A549 (cell line): ENCODE results near the gene PKD2. TPM values are rescaled to one million over a fixed set of nuclear protein-coding genes. Genes with fewer than 3 reads are reported as not detected.

Experiments
- ATAC-seq, 2 experiments: fragments of 200-7000 bp in 1 of 2; fragments of >200 bp in 1 of 2; cut with Nextera tagmentation in 1 of 2; cut with Tn5 transposase in 1 of 2; 3 replicates each; pipeline versions ENCODE4 v1.8.0 to v1.9.1; 2018 to 2020; ENCODE audit warnings: mild to moderate bottlenecking in 1 of 2, moderate library complexity in 1 of 2
- CTCF ChIA-PET: fragments of 300-600 bp; sonication (Branson Sonifier 250); formaldehyde crosslinking; extraction: SDS; loops from one replicate; lab custom pipeline; 2021; ENCODE audit warnings: antibody characterized with exemption, inconsistent platforms; lab: Yijun Ruan, JAX
- POLR2A ChIA-PET: fragments of 350-600 bp; formaldehyde crosslinking; extraction: SDS; loops from one replicate; lab custom pipeline; 2021; ENCODE audit warnings: antibody characterized with exemption, inconsistent platforms; lab: Yijun Ruan, JAX
- DNase-seq, 2 experiments: peaks; one replicate each; pipeline versions ENCODE4 v3.0.0 to v3.0.0-alpha.2; 2011 to 2016; ENCODE audit warnings: low read depth in 1 of 2, low spot score in 1 of 2
- FAIRE-seq: peaks from 2 replicates; lab custom pipeline; 2011; peaks lifted over from hg19 to GRCh38; lab: Jason Lieb, UNC
- H3K27ac ChIP-seq, 2 experiments: fragments of >200 bp; sonication (Bioruptor Twin); formaldehyde crosslinking; 3 replicates each; pipeline ENCODE4 v1.5.1; 2016 to 2017
- H3K4me1 ChIP-seq: fragments of >200 bp; sonication (Bioruptor Twin); formaldehyde crosslinking; 3 replicates; pipeline ENCODE4 v1.6.1; 2016
- H3K4me2 ChIP-seq: fragments of >200 bp; sonication (Bioruptor Twin); formaldehyde crosslinking; 3 replicates; pipeline ENCODE4 v1.6.1; 2016
- H3K4me3 ChIP-seq: fragments of >200 bp; sonication (Bioruptor Twin); formaldehyde crosslinking; 3 replicates; pipeline ENCODE4 v1.5.1; 2016
- H3K9me3 ChIP-seq: fragments of >200 bp; sonication (Bioruptor Twin); formaldehyde crosslinking; 3 replicates; pipeline ENCODE4 v1.6.1; 2016
- CBX2 ChIP-seq: fragments of 200-600 bp; sonication (generic); IDR thresholded peaks from 2 replicates; pipeline ENCODE4 v1.6.1; 2016; ENCODE audit warnings: low read depth, mild to moderate bottlenecking, borderline replicate concordance
- CHD2 ChIP-seq: fragments of 150-350 bp; IDR thresholded peaks from 2 replicates; pipeline ENCODE4 v1.6.1; 2014; ENCODE audit warnings: low read length; ENCODE audit not compliant: partially characterized antibody
- CHD4 ChIP-seq: fragments of 200-600 bp; sonication (generic); IDR thresholded peaks from 2 replicates; pipeline ENCODE4 v1.6.1; 2016; ENCODE audit warnings: antibody characterized with exemption, mild to moderate bottlenecking, borderline replicate concordance
- CTCF ChIP-seq: fragments of >200 bp; sonication (Bioruptor Twin); formaldehyde crosslinking; IDR thresholded peaks from 3 replicates; pipeline ENCODE4 v1.5.1; 2016
- EHF ChIP-seq: fragments of 250-450 bp; sonication (Bioruptor Pico); IDR thresholded peaks from 2 replicates; pipeline ENCODE4 v1.5.0; 2020; ENCODE audit warnings: mild to moderate bottlenecking
- EP300 ChIP-seq, 2 experiments: fragments of >200 bp; sonication (Bioruptor Twin); formaldehyde crosslinking; IDR thresholded peaks; 2 replicates in 1 of 2; 3 replicates in 1 of 2; pipeline ENCODE4 v1.6.1; 2016 to 2017
- ESRRA ChIP-seq: fragments of 150-350 bp; IDR thresholded peaks from 2 replicates; pipeline ENCODE4 v1.6.1; 2014; ENCODE audit warnings: mild to moderate bottlenecking, low read length, borderline replicate concordance
- FOXS1 ChIP-seq: fragments of 250-450 bp; sonication (Bioruptor Pico); IDR thresholded peaks from 2 replicates; pipeline ENCODE4 v1.5.0; 2020; ENCODE audit warnings: mild to moderate bottlenecking, moderate library complexity
- GATA3 ChIP-seq: IDR thresholded peaks from 2 replicates; pipeline ENCODE4 v1.6.1; 2012; ENCODE audit warnings: borderline replicate concordance
- HEYL ChIP-seq: fragments of 250-450 bp; sonication (Bioruptor Pico); IDR thresholded peaks from 2 replicates; pipeline ENCODE4 v1.8.0; 2021; ENCODE audit warnings: mild to moderate bottlenecking, moderate library complexity
- MAFK ChIP-seq: fragments of 450-650 bp; IDR thresholded peaks from 2 replicates; pipeline ENCODE4 v1.6.1; 2014; ENCODE audit not compliant: partially characterized antibody
- NFE2L2 ChIP-seq: fragments of 150-350 bp; conservative IDR thresholded peaks from 2 replicates; pipeline ENCODE4 v1.6.1; 2014; ENCODE audit warnings: low read length
- NR3C1 ChIP-seq: fragments of >200 bp; sonication (Bioruptor Twin); formaldehyde crosslinking; IDR thresholded peaks from 3 replicates; pipeline ENCODE4 v1.6.1; 2017
- PHF8 ChIP-seq: fragments of 200-600 bp; sonication (generic); IDR thresholded peaks from 2 replicates; pipeline ENCODE4 v1.6.1; 2016; ENCODE audit warnings: low read depth, mild to moderate bottlenecking, antibody characterized with exemption, moderate library complexity, borderline replicate concordance
- RAD21 ChIP-seq, 2 experiments: fragments of >200 bp in 1 of 2; sonication (Bioruptor Twin) in 1 of 2; formaldehyde crosslinking in 1 of 2; IDR thresholded peaks in 1 of 2; conservative IDR thresholded peaks in 1 of 2; 2 replicates in 1 of 2; 3 replicates in 1 of 2; pipeline ENCODE4 v1.6.1; 2012 to 2018; ENCODE audit warnings: inconsistent platforms in 1 of 2
- RNF2 ChIP-seq: fragments of 200-600 bp; sonication (generic); IDR thresholded peaks from 2 replicates; pipeline ENCODE4 v1.6.1; 2016; ENCODE audit warnings: low read depth, mild to moderate bottlenecking, antibody characterized with exemption, moderate library complexity, borderline replicate concordance
- SMC3 ChIP-seq: fragments of >200 bp; sonication (Bioruptor Twin); formaldehyde crosslinking; IDR thresholded peaks from 3 replicates; pipeline ENCODE4 v1.6.1; 2018; ENCODE audit warnings: inconsistent platforms
- SREBF2 ChIP-seq: fragments of 450-650 bp; IDR thresholded peaks from 2 replicates; pipeline ENCODE4 v1.6.1; 2014; ENCODE audit warnings: mild to moderate bottlenecking, moderate library complexity
- USF2 ChIP-seq: fragments of 450-650 bp; IDR thresholded peaks from 2 replicates; pipeline ENCODE4 v1.6.1; 2014; ENCODE audit warnings: antibody characterized with exemption
- ZNF302 ChIP-seq: fragments of 250-450 bp; sonication (Bioruptor Pico); IDR thresholded peaks from 2 replicates; pipeline ENCODE4 v1.9.0; 2021; ENCODE audit warnings: inconsistent platforms, mild to moderate bottlenecking, moderate library complexity
- WGBS: methylation state at CpG from one replicate; pipeline ENCODE4 v1.1.6; 2017; ENCODE audit errors: missing lambda C conversion rate; 5-methylcytosine and 5-hydroxymethylcytosine counted together
- polyA plus RNA-seq, 4 experiments: library from polyadenylated mRNA; depleted of rRNA in 3 of 4; stranded (reverse); fragments of >200 nt; fragmentation: RNase III in 1 of 4; extraction: RNeasy Plus Mini Kit Qiagen cat#74134 plus additional on column Dnase treatment in 1 of 4; gene quantifications; 2 replicates in 3 of 4; 3 replicates in 1 of 4; pipeline ENCODE4 v1.2.3, GENCODE V29; 2011 to 2017
- TF ChIP-seq, protein P1 (sequence below): fragments of 250-450 bp; sonication (Bioruptor Pico); IDR thresholded peaks from 2 replicates; pipeline ENCODE4 v1.5.0; 2020; ENCODE audit warnings: low read depth, mild to moderate bottlenecking, moderate library complexity
- TF ChIP-seq, protein P2 (sequence below): fragments of 200-600 bp; sonication (generic); IDR thresholded peaks from 2 replicates; pipeline ENCODE4 v1.6.1; 2016; ENCODE audit warnings: antibody characterized with exemption, mild to moderate bottlenecking, moderate library complexity

PKD2 gene
- polyA plus RNA-seq, 2 of the 4 experiments (the other 2 are of a cell fraction) = 39.4 to 57.6 TPM

- TF ChIP-seq CHD2 = no peak
- TF ChIP-seq CHD4 = no peak
- TF ChIP-seq EHF (CRISPR knock-in tag) = no peak
- no peak for TF ChIP-seq ZNF302 (CRISPR knock-in tag)
- no peak for TF ChIP-seq ESRRA
- TF ChIP-seq SREBF2 = no peak
- no peak for TF ChIP-seq PHF8
- no peak for TF ChIP-seq GATA3
- no peak for TF ChIP-seq USF2
- no peak for TF ChIP-seq CBX2
- TF ChIP-seq EP300 (IDR thresholded peaks at IDR 0.05) = no peak
- TF ChIP-seq, all 56 proteins: peak for 0
- H3K27ac ChIP-seq = no peak overlapping the region
- WGBS = 85% methylated on average over 4 of the region's 4 CpGs
- H3K9me3 ChIP-seq = no peaks in the 10 kb centered on the region
- ChIA-PET CTCF (interaction anchor here (0.6 to 4.2 kb wide), 9 partner anchors 11 to 453 kb away, joined by 3 to 29 read pairs (median 5); no protein-coding TSS in a partner anchor), POLR2A (no interaction called here)
- no peak for FAIRE-seq
- DNase-seq = no peak
- 0 out of 3 replicates have a peak, but pooled peaks cover 4% of the 10 kb centered on the region for H3K4me1 ChIP-seq
- no peak for ATAC-seq
- no peak overlapping the region for H3K4me2 ChIP-seq
- H3K4me3 ChIP-seq = no peak overlapping the region
Observed at GRCh38 chr4:88054229-88054628, 46.8 kb downstream of the PKD2 start.

GRCh38 chr4:88054901-88055300 is 47.5 kb downstream of the PKD2 start:
- POLR2A ChIA-PET = no interaction called here
- H3K27ac ChIP-seq = peak overlapping the region; percentile 1 to 23; a peak in 1 of 6 replicates
- H3K4me1 ChIP-seq = 0 out of 3 replicates have a peak, but pooled peaks cover 4% of the 10 kb centered on the region
- no peak overlapping the region for H3K4me2 ChIP-seq
- CTCF ChIA-PET = interaction anchor here (0.6 to 4.2 kb wide), 14 partner anchors 10 to 452 kb away, joined by 3 to 29 read pairs (median 4); no protein-coding TSS in a partner anchor
- peak; percentile 17 to 72 for DNase-seq
- 80% methylated on average over 3 of the region's 3 CpGs for WGBS
- ATAC-seq = peak; percentile 94 to 99
- TF ChIP-seq HEYL (CRISPR knock-in tag) = no peak
- TF ChIP-seq, protein P1, sequence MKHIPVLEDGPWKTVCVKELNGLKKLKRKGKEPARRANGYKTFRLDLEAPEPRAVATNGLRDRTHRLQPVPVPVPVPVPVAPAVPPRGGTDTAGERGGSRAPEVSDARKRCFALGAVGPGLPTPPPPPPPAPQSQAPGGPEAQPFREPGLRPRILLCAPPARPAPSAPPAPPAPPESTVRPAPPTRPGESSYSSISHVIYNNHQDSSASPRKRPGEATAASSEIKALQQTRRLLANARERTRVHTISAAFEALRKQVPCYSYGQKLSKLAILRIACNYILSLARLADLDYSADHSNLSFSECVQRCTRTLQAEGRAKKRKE (CRISPR knock-in tag) = no peak
- TF ChIP-seq RAD21 (conservative IDR thresholded peaks at IDR 0.05 in 1 of 2, IDR thresholded peaks at IDR 0.05 in 1 of 2) = peak; percentile 76 to 83
- peak; percentile 64 for TF ChIP-seq SMC3
- no peak for TF ChIP-seq NFE2L2
- TF ChIP-seq RNF2 = no peak
- TF ChIP-seq CTCF = peak; percentile 40; the same call in 2 of the 3 replicates
- H3K4me3 ChIP-seq = no peak overlapping the region
- H3K9me3 ChIP-seq = no peaks in the 10 kb centered on the region
- no peak for FAIRE-seq

DNA sequence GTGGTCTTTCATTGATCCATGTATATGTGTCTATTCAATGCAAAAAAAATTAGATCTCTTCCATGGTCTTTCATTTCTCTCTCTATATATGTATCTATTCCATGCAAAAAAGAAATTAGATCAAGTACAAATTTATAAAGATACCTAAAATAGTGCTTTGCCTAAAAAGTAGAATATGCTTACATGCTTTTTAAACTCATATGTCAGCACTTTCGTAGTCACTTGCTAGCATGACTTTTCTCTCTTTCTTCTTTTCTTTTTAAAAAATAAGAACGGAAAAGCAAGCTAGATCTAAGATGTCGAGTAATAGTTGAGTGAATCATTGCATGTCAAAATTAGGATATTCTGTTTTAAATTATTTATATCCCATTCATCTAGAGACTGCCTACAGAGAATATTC is 50.9 kb downstream of the PKD2 start:
- 0 out of 3 replicates have a peak, but pooled peaks cover 7% of the 10 kb centered on the region for H3K4me1 ChIP-seq
- TF ChIP-seq PHF8 (no peak), NR3C1 (no peak), RAD21 (conservative IDR thresholded peaks at IDR 0.05 in 1 of 2, IDR thresholded peaks at IDR 0.05 in 1 of 2) (no peak), MAFK (peak; percentile 56), ZNF302 (CRISPR knock-in tag) (no peak), FOXS1 (CRISPR knock-in tag) (no peak)
- TF ChIP-seq, protein P2, sequence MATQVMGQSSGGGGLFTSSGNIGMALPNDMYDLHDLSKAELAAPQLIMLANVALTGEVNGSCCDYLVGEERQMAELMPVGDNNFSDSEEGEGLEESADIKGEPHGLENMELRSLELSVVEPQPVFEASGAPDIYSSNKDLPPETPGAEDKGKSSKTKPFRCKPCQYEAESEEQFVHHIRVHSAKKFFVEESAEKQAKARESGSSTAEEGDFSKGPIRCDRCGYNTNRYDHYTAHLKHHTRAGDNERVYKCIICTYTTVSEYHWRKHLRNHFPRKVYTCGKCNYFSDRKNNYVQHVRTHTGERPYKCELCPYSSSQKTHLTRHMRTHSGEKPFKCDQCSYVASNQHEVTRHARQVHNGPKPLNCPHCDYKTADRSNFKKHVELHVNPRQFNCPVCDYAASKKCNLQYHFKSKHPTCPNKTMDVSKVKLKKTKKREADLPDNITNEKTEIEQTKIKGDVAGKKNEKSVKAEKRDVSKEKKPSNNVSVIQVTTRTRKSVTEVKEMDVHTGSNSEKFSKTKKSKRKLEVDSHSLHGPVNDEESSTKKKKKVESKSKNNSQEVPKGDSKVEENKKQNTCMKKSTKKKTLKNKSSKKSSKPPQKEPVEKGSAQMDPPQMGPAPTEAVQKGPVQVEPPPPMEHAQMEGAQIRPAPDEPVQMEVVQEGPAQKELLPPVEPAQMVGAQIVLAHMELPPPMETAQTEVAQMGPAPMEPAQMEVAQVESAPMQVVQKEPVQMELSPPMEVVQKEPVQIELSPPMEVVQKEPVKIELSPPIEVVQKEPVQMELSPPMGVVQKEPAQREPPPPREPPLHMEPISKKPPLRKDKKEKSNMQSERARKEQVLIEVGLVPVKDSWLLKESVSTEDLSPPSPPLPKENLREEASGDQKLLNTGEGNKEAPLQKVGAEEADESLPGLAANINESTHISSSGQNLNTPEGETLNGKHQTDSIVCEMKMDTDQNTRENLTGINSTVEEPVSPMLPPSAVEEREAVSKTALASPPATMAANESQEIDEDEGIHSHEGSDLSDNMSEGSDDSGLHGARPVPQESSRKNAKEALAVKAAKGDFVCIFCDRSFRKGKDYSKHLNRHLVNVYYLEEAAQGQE = no peak
- TF ChIP-seq, all 56 proteins: peak for 1
- Histone ChIP-seq H3K27ac (no peak overlapping the region), H3K9me3 (no peaks in the 10 kb centered on the region), H3K4me2 (no peak overlapping the region), H3K4me3 (no peak overlapping the region)
- DNase-seq (no peak), ATAC-seq (no peak), FAIRE-seq (no peak)
- POLR2A ChIA-PET = no interaction called here
- 91% methylated on average over 3 of the region's 3 CpGs for WGBS
- CTCF ChIA-PET = interaction anchor here (0.6 kb wide), 1 partner anchor 336 kb away, joined by 3 read pairs; no protein-coding TSS in a partner anchor
